ENCODE data around the gene ZBTB5.

- no peak for TF ChIP-seq ELF4 (IDR thresholded peaks at IDR 0.05)
- TF ChIP-seq HDGF (IDR thresholded peaks at IDR 0.05; ENCODE audit: borderline replicate concordance): no peak
- no peak for TF ChIP-seq SUZ12 (IDR thresholded peaks at IDR 0.05)
- TF ChIP-seq FOXA1 (IDR thresholded peaks at IDR 0.05): no peak
- TF ChIP-seq TARDBP (IDR thresholded peaks at IDR 0.05): no peak
- no peak for TF ChIP-seq CTBP1 (IDR thresholded peaks at IDR 0.05; ENCODE audit: borderline replicate concordance)
- TF ChIP-seq BHLHE40 (IDR thresholded peaks at IDR 0.05; ENCODE audit: borderline replicate concordance): no peak
- TF ChIP-seq FOXK2 (IDR thresholded peaks at IDR 0.05): no peak
- no peak for TF ChIP-seq FOXM1 (IDR thresholded peaks at IDR 0.05; ENCODE audit: borderline replicate concordance)
- TF ChIP-seq L3MBTL2 (conservative IDR thresholded peaks at IDR 0.05): no peak
Measured at GRCh38 chr9:37504605-37505004, 39.4 kb upstream of the ZBTB5 start.
